ENCODE results near the gene SAFB.

DNA sequence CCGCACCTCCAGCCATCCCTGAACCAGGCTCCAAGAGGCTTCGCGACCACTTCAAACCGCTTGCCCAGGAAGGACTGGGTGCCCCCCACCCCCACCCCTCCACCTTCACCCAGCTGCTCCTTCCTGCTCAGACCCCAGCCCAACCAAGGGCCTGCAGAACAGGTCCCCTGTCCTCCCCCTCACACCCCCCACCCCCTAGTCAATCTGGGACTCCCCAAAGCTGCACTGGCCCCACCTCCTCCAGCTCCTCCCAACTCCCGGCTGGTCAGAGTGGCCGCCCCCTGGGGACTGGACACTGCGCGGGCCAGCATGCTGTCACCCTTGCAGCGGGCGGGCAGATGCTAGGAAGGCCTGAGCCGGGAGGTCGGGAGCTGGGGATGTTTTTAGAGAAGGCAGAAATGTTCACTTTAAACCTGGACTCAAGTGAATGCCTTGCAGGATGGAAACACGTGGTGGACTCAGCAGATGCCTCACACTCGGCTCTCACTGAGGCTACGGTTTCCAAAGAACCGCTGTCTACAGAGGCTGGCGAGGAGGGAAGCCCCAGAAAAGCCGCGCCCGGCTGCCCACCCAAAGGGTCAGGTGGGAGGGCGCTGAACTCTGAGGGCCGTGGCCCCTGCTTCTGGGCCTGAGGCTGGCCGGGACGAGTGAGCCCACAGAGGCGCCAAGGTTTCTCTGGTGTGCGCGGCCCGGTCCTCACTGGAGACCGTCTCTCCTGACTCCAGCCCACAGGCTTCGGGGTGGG, 75.2 kb downstream of the SAFB start:
- TF ChIP-seq TCF7L2 (IDR thresholded peaks at IDR 0.05; ENCODE audit: low read depth, low read length) (no peak), POLR2AphosphoS5 (IDR thresholded peaks at IDR 0.05; ENCODE audit: low read depth, low read length) (peak; percentile 54; the same call in 1 of the 2 replicates)
- TF ChIP-seq, protein P1, sequence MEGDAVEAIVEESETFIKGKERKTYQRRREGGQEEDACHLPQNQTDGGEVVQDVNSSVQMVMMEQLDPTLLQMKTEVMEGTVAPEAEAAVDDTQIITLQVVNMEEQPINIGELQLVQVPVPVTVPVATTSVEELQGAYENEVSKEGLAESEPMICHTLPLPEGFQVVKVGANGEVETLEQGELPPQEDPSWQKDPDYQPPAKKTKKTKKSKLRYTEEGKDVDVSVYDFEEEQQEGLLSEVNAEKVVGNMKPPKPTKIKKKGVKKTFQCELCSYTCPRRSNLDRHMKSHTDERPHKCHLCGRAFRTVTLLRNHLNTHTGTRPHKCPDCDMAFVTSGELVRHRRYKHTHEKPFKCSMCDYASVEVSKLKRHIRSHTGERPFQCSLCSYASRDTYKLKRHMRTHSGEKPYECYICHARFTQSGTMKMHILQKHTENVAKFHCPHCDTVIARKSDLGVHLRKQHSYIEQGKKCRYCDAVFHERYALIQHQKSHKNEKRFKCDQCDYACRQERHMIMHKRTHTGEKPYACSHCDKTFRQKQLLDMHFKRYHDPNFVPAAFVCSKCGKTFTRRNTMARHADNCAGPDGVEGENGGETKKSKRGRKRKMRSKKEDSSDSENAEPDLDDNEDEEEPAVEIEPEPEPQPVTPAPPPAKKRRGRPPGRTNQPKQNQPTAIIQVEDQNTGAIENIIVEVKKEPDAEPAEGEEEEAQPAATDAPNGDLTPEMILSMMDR (IDR thresholded peaks at IDR 0.05): no peak

All from Panc1 (cell line).